PC-9 (cell line): Measurements from ENCODE around the gene CDK17. TPM values are rescaled to one million over a fixed set of nuclear protein-coding genes. Genes with fewer than 3 reads are reported as not detected.
A peak's percentile ranks its signal among the peaks of the same experiment; 100 is the strongest.

Experiments
- BruUV-seq: library from RNA; stranded (reverse); fragments of 400-500 nt; replicated peaks from 2 replicates; lab custom pipeline; 2021; lab: Mats Ljungman, UMichigan
- CTCF ChIA-PET: fragments of 300-600 bp; sonication (Branson Sonifier 250); formaldehyde crosslinking; loops from one replicate; lab custom pipeline; 2022; ENCODE audit warnings: antibody characterized with exemption; lab: Charles Lee
- POLR2A ChIA-PET: fragments of 300-600 bp; sonication (Branson Sonifier 250); formaldehyde crosslinking; loops from one replicate; lab custom pipeline; 2022; ENCODE audit warnings: antibody characterized with exemption; ENCODE audit not compliant: unreplicated experiment; lab: Charles Lee
- DNase-seq, 2 experiments: peaks; one replicate each; pipeline versions ENCODE4 v3.0.0 to v3.0.0-alpha.2; 2015 to 2022; ENCODE audit warnings: mixed read lengths in 1 of 2
- H2AFZ ChIP-seq: fragments of 200-600 bp; sonication (generic); 2 replicates; pipeline ENCODE4 v1.8.1; 2017; ENCODE audit warnings: antibody characterized with exemption
- H3F3A ChIP-seq: fragments of 200-600 bp; sonication (generic); 2 replicates; pipeline ENCODE4 v1.8.1; 2017; ENCODE audit warnings: antibody characterized with exemption, mild to moderate bottlenecking, low read depth; ENCODE audit not compliant: insufficient read depth
- H3K27ac ChIP-seq: fragments of 200-600 bp; sonication (generic); 2 replicates; pipeline ENCODE4 v1.6.1; 2016; ENCODE audit warnings: mixed run types
- H3K27me3 ChIP-seq: fragments of 200-600 bp; sonication (generic); 2 replicates; pipeline ENCODE4 v1.6.1; 2016; ENCODE audit warnings: low read depth, mixed run types; ENCODE audit not compliant: insufficient read depth
- H3K36me3 ChIP-seq: fragments of 200-600 bp; sonication (generic); 2 replicates; pipeline ENCODE4 v1.6.1; 2016; ENCODE audit warnings: low read depth, mixed run types
- H3K4me1 ChIP-seq: fragments of 200-600 bp; sonication (generic); replicated peaks from 2 replicates; pipeline ENCODE4 v1.6.1; 2016; ENCODE audit warnings: mixed run types; ENCODE audit not compliant: insufficient read depth
- H3K4me2 ChIP-seq: fragments of 200-600 bp; sonication (generic); 2 replicates; pipeline ENCODE4 v1.6.1; 2017; ENCODE audit warnings: mixed run types
- H3K4me3 ChIP-seq: fragments of 200-600 bp; sonication (generic); 2 replicates; pipeline ENCODE4 v1.6.1; 2016; ENCODE audit warnings: mixed run types
- H3K79me2 ChIP-seq: fragments of 200-600 bp; sonication (generic); 2 replicates; pipeline ENCODE4 v1.6.1; 2017; ENCODE audit warnings: low read depth, mixed run types
- H3K9me2 ChIP-seq: fragments of 200-600 bp; sonication (generic); 2 replicates; pipeline ENCODE4 v1.8.1; 2017; ENCODE audit warnings: mild to moderate bottlenecking; ENCODE audit not compliant: insufficient read depth
- H3K9me3 ChIP-seq: fragments of 200-600 bp; sonication (generic); 2 replicates; pipeline ENCODE4 v1.8.1; 2016; ENCODE audit warnings: low read depth; ENCODE audit not compliant: insufficient read depth
- H4K20me1 ChIP-seq: fragments of 200-600 bp; sonication (generic); 2 replicates; pipeline ENCODE4 v1.8.1; 2017; ENCODE audit not compliant: insufficient read depth
- CTCF ChIP-seq: fragments of 200-600 bp; sonication (generic); conservative IDR thresholded peaks from 2 replicates; pipeline ENCODE4 v1.6.1; 2017; ENCODE audit warnings: mixed run types, antibody characterized with exemption, mild to moderate bottlenecking, moderate library complexity
- EZH2 ChIP-seq: fragments of 200-600 bp; sonication (generic); IDR thresholded peaks from 2 replicates; pipeline ENCODE4 v1.8.0; 2017; ENCODE audit warnings: antibody characterized with exemption, low read depth
- intact Hi-C: fragments of 100-400 bp; cut with micrococcal nuclease; formaldehyde crosslinking; loops from one replicate; pipeline ENCODE4 v1.10.0; 2022; ENCODE audit not compliant: unreplicated experiment
- total RNA-seq: library from RNA; stranded (reverse); gene quantifications from 2 replicates; pipeline ENCODE4 v1.2.3, GENCODE V29; 2021

The CDK17 gene
- total RNA-seq, 1 experiment from 2014 or later: 29.0 TPM

GRCh38 chr12:96371790-96372699 is 28.2 kb downstream of the CDK17 start:
- no peaks in the 10 kb centered on the region for H3K36me3 ChIP-seq
- peak overlapping the region; percentile 39 for H3K27ac ChIP-seq
- intact Hi-C loops: no loop called here
- CTCF ChIA-PET: no interaction called here
- H2AFZ ChIP-seq: no peak overlapping the region
- H3K9me3 ChIP-seq: no peaks in the 10 kb centered on the region; the same call in 1 of the 2 replicates
- no peaks in the 10 kb centered on the region for H3K27me3 ChIP-seq
- no peak for DNase-seq
- peaks cover 16% of the 10 kb centered on the region; the same call in 1 of the 2 replicates for H3F3A ChIP-seq
- H3K79me2 ChIP-seq: peaks cover 97% of the 10 kb centered on the region
- H3K4me3 ChIP-seq: no peak overlapping the region
- TF ChIP-seq CTCF (no peak), EZH2 (no peak)
- peaks cover 28% of the 10 kb centered on the region; the same call in 1 of the 2 replicates for H4K20me1 ChIP-seq
- POLR2A ChIA-PET: no interaction called here
- no TSS peak for BruUV-seq
- no peaks in the 10 kb centered on the region for H3K9me2 ChIP-seq
- no peak overlapping the region for H3K4me2 ChIP-seq
- H3K4me1 ChIP-seq: no peaks in the 10 kb centered on the region

GRCh38 chr12:96371138-96371789 is 29.0 kb downstream of the CDK17 start:
- H4K20me1 ChIP-seq: peaks cover 28% of the 10 kb centered on the region; the same call in 1 of the 2 replicates
- no peak overlapping the region for H3K4me2 ChIP-seq

More at GRCh38 chr12:96371138-96371789, 29.0 kb downstream of the CDK17 start:
- TF ChIP-seq EZH2: no peak
- TF ChIP-seq CTCF: no peak
- no peaks in the 10 kb centered on the region for H3K9me2 ChIP-seq
- ChIA-PET CTCF (interaction anchor here (0.7 kb wide), 1 partner anchor 142 kb away, joined by 8 read pairs; no protein-coding TSS in a partner anchor), POLR2A (no interaction called here)
- H3K27me3 ChIP-seq: no peaks in the 10 kb centered on the region
- H3K4me1 ChIP-seq: no peaks in the 10 kb centered on the region
- H3F3A ChIP-seq: peaks cover 21% of the 10 kb centered on the region; the same call in 1 of the 2 replicates
- H2AFZ ChIP-seq: no peak overlapping the region
- BruUV-seq: no TSS peak
- peaks cover 4% of the 10 kb centered on the region; the same call in 1 of the 2 replicates for H3K9me3 ChIP-seq
- DNase-seq: no peak
- H3K4me3 ChIP-seq: no peak overlapping the region
- H3K27ac ChIP-seq: no peak overlapping the region
- no peaks in the 10 kb centered on the region for H3K36me3 ChIP-seq
- H3K79me2 ChIP-seq: peaks cover 97% of the 10 kb centered on the region
- intact Hi-C loops: no loop called here
